Measurements from ENCODE around the gene CEP126.

Gene CEP126

DNA sequence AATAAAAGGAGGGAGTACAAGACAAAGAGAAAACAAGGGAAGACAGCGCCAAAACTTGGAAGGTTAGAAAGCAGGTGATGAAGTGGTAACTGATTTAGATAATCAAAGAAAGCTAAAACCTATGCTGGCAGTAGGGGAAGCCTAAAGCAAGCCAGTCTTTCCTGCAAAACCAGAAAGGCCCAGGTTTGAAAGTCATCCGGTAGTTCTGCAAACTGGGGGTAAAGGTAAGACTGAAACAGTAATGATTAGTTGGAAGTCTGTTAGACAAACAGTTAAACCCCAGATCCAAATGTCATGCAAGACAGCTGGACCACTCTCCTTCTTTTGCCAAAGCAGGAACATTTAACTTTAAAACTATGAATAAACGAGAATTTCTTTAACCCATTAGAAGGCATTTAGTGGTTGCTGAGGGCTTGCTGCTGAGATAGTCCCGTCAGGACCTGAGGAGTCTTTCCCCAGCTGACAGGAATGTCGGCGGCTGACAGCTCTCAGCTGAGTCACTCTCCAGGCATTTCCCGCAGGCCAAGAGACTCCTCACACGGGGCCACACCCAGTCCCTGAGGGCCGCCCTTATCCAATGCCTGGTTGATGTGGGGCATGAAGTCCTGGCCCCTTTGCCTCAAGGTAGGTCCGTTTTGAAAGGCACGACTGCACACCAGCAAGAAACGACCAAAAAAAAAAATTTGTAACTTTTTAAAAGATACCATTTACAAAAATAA lies 96.1 kb downstream of the CEP126 start:
- peak; percentile 94 for DNase-seq

DNA sequence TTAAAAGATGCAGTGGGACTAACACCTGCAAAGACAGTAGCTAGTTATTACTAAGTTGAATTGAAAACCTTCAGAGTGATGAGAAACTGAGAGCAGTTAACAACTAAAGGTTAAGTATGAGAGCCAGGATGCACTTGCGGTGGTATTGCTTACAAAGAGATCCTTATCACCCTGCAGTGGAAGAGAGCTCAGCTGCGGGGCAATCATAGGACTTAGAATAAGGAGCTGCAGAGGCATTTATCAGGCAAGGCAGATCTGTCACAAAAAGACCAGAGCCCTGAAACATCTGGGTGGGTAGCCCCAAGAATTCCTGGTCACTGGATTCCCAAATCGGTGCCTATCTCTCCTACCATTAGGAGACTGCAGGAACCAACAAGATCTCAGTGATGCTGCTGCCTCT lies 98.1 kb downstream of the CEP126 start:
- DNase-seq: no peak

DNA sequence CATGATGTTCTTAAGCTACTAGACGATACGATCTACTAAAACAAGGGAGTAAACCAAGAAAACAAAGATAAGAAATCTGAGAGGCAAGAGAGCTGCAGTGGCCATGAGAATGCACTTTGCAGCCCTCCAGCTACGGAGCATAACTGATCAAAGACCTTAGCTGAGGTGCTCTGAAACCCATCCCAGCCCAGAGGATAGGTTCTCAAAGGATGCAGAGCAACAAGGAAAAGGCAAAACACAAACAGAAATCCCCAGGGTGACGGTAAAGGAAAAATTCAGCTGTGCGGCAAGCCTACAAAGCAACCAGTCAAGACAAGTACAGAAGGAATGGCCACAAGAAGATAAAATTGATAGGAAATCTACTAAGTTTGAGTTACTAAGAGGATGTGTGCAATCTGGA lies 99.9 kb downstream of the CEP126 start:
- DNase-seq: no peak

DNA sequence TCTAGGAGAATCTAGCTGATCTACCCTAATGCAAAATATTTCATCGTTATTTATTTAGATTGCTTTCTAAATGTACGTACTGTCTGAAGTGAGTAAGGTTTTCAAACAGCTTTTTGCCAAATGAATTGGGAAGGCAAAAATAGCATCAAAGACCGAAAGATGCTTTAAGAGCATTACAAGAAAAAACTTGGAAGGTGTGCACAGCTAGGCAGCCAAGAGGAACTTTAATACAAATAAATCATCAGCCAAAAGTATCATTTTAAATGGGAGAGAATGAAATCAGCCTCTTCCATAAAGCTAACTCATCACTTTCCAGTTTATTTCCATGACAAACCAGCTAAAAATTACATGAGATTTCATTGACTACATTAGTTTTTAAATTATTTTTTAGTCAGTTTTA lies 102.2 kb downstream of the CEP126 start:
- DNase-seq: no peak

DNA sequence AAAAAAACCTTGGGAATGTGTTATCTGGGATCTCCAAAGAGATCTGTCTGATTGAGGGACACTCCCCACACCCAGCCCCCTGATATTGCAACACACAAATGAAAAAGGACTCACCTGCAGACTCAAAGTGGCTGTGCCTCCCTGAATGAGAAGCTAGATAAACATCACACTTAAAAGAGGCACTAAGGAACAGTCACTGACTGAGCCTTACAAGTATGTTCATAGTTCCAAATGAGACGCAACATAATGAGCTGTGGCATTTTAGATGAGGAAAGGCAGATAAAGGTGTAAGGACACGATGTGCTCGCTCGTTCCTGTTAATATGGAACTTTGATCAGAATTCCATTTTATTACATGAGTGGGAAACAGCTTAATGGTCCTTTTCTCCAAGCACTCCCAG lies 111.4 kb downstream of the CEP126 start:
- no peak for DNase-seq

DNA sequence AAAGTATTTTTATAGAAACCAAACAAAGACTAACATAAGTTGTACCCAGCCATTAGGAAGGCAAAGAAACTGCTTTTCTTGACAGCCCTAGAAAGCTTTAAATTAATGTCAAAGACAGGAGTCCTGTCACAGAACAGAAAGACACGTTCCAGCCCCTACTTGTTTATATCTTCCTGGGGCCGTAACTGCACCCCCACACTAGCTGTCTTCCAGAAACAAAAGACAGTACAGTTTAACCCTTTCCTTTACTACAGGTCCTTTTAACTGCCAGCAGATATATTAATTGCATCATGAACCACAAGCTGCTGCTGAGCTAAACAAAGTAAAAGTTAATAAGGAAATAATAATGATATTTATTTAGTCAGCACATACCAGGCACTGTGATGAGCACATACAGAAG lies 112.1 kb downstream of the CEP126 start:
- no peak for DNase-seq

DNA sequence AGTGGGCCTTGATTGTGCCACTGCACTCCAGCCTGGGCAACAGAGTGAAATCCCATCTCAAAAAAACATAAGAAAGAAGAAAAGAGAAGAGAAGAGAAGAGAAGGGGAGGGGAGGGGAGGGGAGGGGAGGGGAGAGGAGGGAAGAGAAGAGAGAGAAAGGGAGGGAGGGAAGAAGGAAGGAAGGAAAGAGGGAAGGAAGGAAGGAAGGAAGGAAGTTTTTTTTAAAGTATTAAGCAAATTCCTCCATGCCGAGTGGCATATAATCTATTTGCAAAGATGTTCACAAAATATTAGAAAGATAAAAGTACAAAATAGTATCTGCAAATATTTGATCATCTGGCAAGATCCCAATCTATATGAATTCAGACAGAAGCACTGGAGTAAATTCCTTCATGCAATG lies 121.9 kb downstream of the CEP126 start:
- no peak for DNase-seq

DNA sequence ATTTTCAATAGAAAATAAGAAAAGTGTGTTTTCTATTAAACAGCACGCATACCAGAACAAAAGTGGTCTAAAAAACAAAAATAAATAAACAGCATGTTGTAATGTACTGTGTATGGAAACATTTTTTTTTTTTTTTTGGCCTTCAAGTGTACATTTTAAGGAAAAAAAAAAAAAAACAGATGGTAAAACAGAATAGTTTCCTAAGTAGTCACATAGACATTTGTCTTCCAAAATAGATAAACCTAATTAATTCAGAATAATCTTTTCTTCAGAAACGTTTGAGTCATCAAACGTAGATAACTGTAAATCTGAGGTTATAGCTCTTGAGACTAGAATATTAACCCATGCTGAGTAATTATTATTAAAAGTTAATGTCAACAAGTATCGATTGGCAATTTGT lies 132.0 kb downstream of the CEP126 start:
- DNase-seq: no peak

DNA sequence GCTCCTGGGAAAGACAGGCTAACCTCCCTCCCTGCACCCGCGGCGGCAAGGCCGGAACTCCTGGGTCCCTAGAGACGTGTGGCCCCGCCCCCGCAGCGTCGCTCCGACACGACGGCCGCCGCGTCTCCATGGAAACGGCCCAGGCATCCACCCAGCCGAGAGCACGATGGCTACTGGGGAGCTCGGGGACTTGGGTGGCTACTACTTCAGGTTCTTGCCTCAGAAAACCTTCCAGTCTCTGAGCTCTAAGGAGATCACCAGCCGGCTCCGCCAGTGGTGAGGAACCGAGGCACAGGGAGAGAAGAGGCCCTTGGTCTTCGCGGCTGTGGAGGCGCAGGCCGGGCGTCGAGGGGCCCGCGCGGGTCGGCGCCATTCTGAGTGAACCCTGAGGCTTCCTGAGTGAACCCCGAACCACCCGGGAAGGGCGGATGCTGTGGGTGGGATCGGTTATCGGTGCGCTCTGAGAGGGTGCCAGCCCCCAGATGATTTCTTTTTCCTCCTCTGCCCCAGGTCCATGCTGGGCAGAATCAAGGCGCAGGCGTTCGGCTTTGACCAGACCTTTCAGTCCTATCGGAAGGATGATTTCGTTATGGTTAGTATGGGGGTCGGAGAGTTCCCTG lies 132.6 kb downstream of the CEP126 start, which contains the start of gene CFAP300:
Gene CFAP300, plus strand, starts transcription at position 133 of the 620 bp plus-strand sequence. Its CDS starts 34 bp downstream, at position 167.
- peak; percentile 86 for DNase-seq

Measured in fibroblast of skin of right quadriceps (primary cell).